K562 (cell line): Measurements from ENCODE around the gene MIDN. TPM values are rescaled to one million over a fixed set of nuclear protein-coding genes. Genes with fewer than 3 reads are reported as not detected.

ENCODE experiments used
- ATAC-seq: fragments of 200-7000 bp; cut with Tn5 transposase; 3 replicates; pipeline ENCODE4 v1.9.1; 2020; ENCODE audit warnings: moderate library complexity
- BruUV-seq: library from RNA; stranded (reverse); fragments of 400-500 nt; replicated peaks from 2 replicates; lab custom pipeline; 2021; lab: Mats Ljungman, UMichigan
- CTCF ChIA-PET: fragments of 300-600 bp; formaldehyde crosslinking; extraction: SDS; loops from one replicate; lab custom pipeline; 2021; ENCODE audit warnings: low intra/inter-chr PET ratio; lab: Yijun Ruan, JAX
- POLR2A ChIA-PET: fragments of 300-600, 350-650 bp; sonication (Branson Sonifier 250); formaldehyde crosslinking; extraction: SDS; loops from one replicate; lab custom pipeline; 2021; ENCODE audit warnings: antibody characterized with exemption, inconsistent platforms; lab: Yijun Ruan, JAX
- DNase-seq, 4 experiments: peaks; one replicate each; pipeline versions ENCODE4 v3.0.0 to v3.0.0-alpha.2; 2011 to 2018; ENCODE audit warnings: low spot score in 3 of 4, mixed read lengths in 3 of 4; ENCODE audit errors: extremely low read depth in 1 of 4
- FAIRE-seq: peaks from 2 replicates; lab custom pipeline; 2011; peaks lifted over from hg19 to GRCh38; lab: Jason Lieb, UNC
- H2AFZ ChIP-seq: 2 replicates; pipeline ENCODE4 v1.6.0; 2011; ENCODE audit warnings: low read depth, low read length, control low read depth, inconsistent platforms
- H3K27ac ChIP-seq: fragments of 200-600 bp; 3 replicates; pipeline ENCODE4 v1.8.0; 2011; ENCODE audit warnings: low read depth, mild to moderate bottlenecking, control low read depth, inconsistent platforms, low read length, moderate library complexity, mixed read lengths; ENCODE audit errors: extremely low read depth
- H3K27me3 ChIP-seq, 2 experiments: fragments of 300-600 bp in 1 of 2; 2 replicates in 1 of 2; 3 replicates in 1 of 2; pipeline versions ENCODE4 v1.6.0 to v1.8.0; 2011; ENCODE audit warnings: inconsistent platforms in 2 of 2, low read length in 2 of 2, mild to moderate bottlenecking in 1 of 2, mixed read lengths in 1 of 2, moderate library complexity in 1 of 2; ENCODE audit not compliant: control insufficient read depth in 2 of 2, insufficient read depth in 2 of 2
- H3K36me3 ChIP-seq: fragments of 300-600 bp; 3 replicates; pipeline ENCODE4 v1.8.0; 2011; ENCODE audit warnings: mild to moderate bottlenecking, low read length, inconsistent platforms; ENCODE audit not compliant: control insufficient read depth, insufficient read depth
- H3K4me1 ChIP-seq, 2 experiments: fragments of 200-600 bp in 1 of 2; replicated peaks in 1 of 2; 2 replicates in 1 of 2; 3 replicates in 1 of 2; pipeline versions ENCODE4 v1.5.1 to v1.8.0; 2011; ENCODE audit warnings: inconsistent platforms in 2 of 2, low read length in 2 of 2, mild to moderate bottlenecking in 1 of 2, mixed read lengths in 1 of 2, moderate library complexity in 1 of 2; ENCODE audit not compliant: control insufficient read depth in 2 of 2, insufficient read depth in 2 of 2
- H3K4me2 ChIP-seq: 2 replicates; pipeline ENCODE4 v1.6.1; 2011; ENCODE audit warnings: low read length, control low read depth, inconsistent platforms, mixed read lengths; ENCODE audit not compliant: insufficient read depth
- H3K4me3 ChIP-seq: fragments of 200-600 bp; sonication (generic), shearing (Covaris generic); 2 replicates; pipeline ENCODE4 v1.5.1; 2016; ENCODE audit warnings: control low read depth, inconsistent platforms
- H3K79me2 ChIP-seq: fragments of 200-600 bp; 3 replicates; pipeline ENCODE4 v1.8.0; 2011; ENCODE audit warnings: low read length, inconsistent platforms; ENCODE audit not compliant: control insufficient read depth, insufficient read depth
- H3K9ac ChIP-seq, 2 experiments: 2 replicates each; pipeline versions ENCODE4 v1.6.0 to v1.6.1; 2011; ENCODE audit warnings: low read depth in 2 of 2, low read length in 2 of 2, control low read depth in 1 of 2, inconsistent platforms in 1 of 2, mild to moderate bottlenecking in 1 of 2, mixed read lengths in 1 of 2; ENCODE audit not compliant: insufficient read depth in 1 of 2
- H3K9me1 ChIP-seq: one replicate; pipeline ENCODE4 v1.6.0; 2011; ENCODE audit warnings: inconsistent platforms, mild to moderate bottlenecking, low read length, moderate library complexity; ENCODE audit not compliant: control insufficient read depth, insufficient read depth
- H3K9me3 ChIP-seq: replicated peaks from 2 replicates; pipeline ENCODE4 v1.5.1; 2011; ENCODE audit warnings: low read depth, low read length, inconsistent platforms; ENCODE audit not compliant: control insufficient read depth, insufficient read depth
- H4K20me1 ChIP-seq: replicated peaks from 2 replicates; pipeline ENCODE4 v1.6.1; 2011; ENCODE audit warnings: low read length, inconsistent platforms, mixed read lengths; ENCODE audit not compliant: control insufficient read depth, insufficient read depth
- EGR1 ChIP-seq: fragments of 450-650 bp; conservative IDR thresholded peaks from 2 replicates; pipeline ENCODE4 v1.6.1; 2017; ENCODE audit warnings: mild to moderate bottlenecking
- HDAC3 ChIP-seq: fragments of 450-650 bp; IDR thresholded peaks from 2 replicates; pipeline ENCODE4 v1.6.1; 2018; ENCODE audit warnings: borderline replicate concordance, mild to moderate bottlenecking, moderate library complexity; ENCODE audit not compliant: partially characterized antibody
- NR2C1 ChIP-seq, 2 experiments: fragments of 450-650 bp; IDR thresholded peaks; 2 replicates each; pipeline ENCODE4 v1.6.1; 2017; ENCODE audit warnings: mild to moderate bottlenecking in 2 of 2, antibody characterized with exemption in 1 of 2, inconsistent platforms in 1 of 2, missing compliant biosample characterization in 1 of 2, missing genetic modification characterization in 1 of 2
- POLR2AphosphoS2 ChIP-seq: IDR thresholded peaks from 2 replicates; pipeline ENCODE4 v1.6.1; 2012; ENCODE audit warnings: low read length, improper control_type of control experiment
- SIRT6 ChIP-seq: IDR thresholded peaks from one replicate; pipeline ENCODE4 v1.6.1; 2012; ENCODE audit warnings: low read depth, mild to moderate bottlenecking, control low read depth, inconsistent platforms, low read length, moderate library complexity
- SMARCA5 ChIP-seq: fragments of 450-650 bp; IDR thresholded peaks from 2 replicates; pipeline ENCODE4 v1.6.1; 2016
- TEAD1 ChIP-seq, 2 experiments: fragments of 450-650 bp in 1 of 2; sonication (generic) in 1 of 2; formaldehyde crosslinking; IDR thresholded peaks; 2 replicates each; pipeline versions ENCODE4 v1.4.0 to v1.8.0; 2020 to 2022; ENCODE audit warnings: mild to moderate bottlenecking in 2 of 2, missing genetic modification reagents in 1 of 2
- YY1 ChIP-seq, 3 experiments: IDR thresholded peaks; 2 replicates each; pipeline ENCODE4 v1.6.1; 2011; ENCODE audit warnings: low read length in 2 of 3, mild to moderate bottlenecking in 2 of 3, moderate library complexity in 2 of 3, borderline replicate concordance in 1 of 3, control low read depth in 1 of 3, low read depth in 1 of 3; ENCODE audit not compliant: insufficient read depth in 3 of 3, insufficient replicate concordance in 2 of 3, control insufficient read depth in 1 of 3, insufficient read length in 1 of 3; ENCODE audit errors: extremely low read depth in 1 of 3
- ZBTB7A ChIP-seq: IDR thresholded peaks from 2 replicates; pipeline ENCODE4 v1.6.1; 2011; ENCODE audit warnings: low read depth, mild to moderate bottlenecking, low read length, moderate library complexity, borderline replicate concordance; ENCODE audit not compliant: control insufficient read depth
- ZFX ChIP-seq: sonication (generic); formaldehyde crosslinking; IDR thresholded peaks from 2 replicates; pipeline ENCODE4 v1.8.0; 2022; ENCODE audit warnings: mild to moderate bottlenecking, missing genetic modification reagents, moderate library complexity
- ZNF511 ChIP-seq: sonication (generic); formaldehyde crosslinking; IDR thresholded peaks from 2 replicates; pipeline ENCODE4 v1.8.0; 2022; ENCODE audit warnings: mild to moderate bottlenecking, missing genetic modification reagents
- WGBS: fragments of 100-300 bp; shearing (Covaris generic); methylation state at CpG from one replicate; pipeline ENCODE4 v1.1.6; 2016; ENCODE audit warnings: low coverage, mixed read lengths; ENCODE audit not compliant: insufficient coverage; ENCODE audit errors: missing lambda C conversion rate; 5-methylcytosine and 5-hydroxymethylcytosine counted together
- in situ Hi-C: fragments of 300-500 bp; cut with MboI; formaldehyde crosslinking; loops from 4 replicates; pipeline ENCODE4 v1.15.0; 2018; ENCODE audit warnings: inconsistent platforms, mixed read lengths
- intact Hi-C: fragments of 100-400 bp; cut with micrococcal nuclease; formaldehyde crosslinking; loops from 2 replicates; pipeline ENCODE4 v1.14.2; 2022
- polyA plus RNA-seq, 8 experiments: library from polyadenylated mRNA; depleted of rRNA in 4 of 8; stranded (reverse) in 5 of 8; unstranded in 3 of 8; fragments of >200 nt; fragmentation: Nextera tagmentation in 2 of 8; fragmentation: Illumina TruSeq in 1 of 8; extraction: Ambion mirVana in 2 of 8; extraction: Trizol in 1 of 8; gene quantifications; 2 replicates each; pipeline versions ENCODE4 v1.2.1 to v1.2.3, GENCODE V29; 2011 to 2014; ENCODE audit warnings: inconsistent platforms in 1 of 8, missing spikeins in 1 of 8
- total RNA-seq, 7 experiments: library from RNA; depleted of rRNA in 6 of 7; stranded (reverse); fragments of >200 nt in 6 of 7; fragmentation: Illumina TruSeq in 2 of 7; extraction: Trizol in 2 of 7; gene quantifications; 2 replicates each; pipeline versions ENCODE4 v1.2.1 to v1.2.3, GENCODE V29; 2011 to 2021; ENCODE audit warnings: low replicate concordance in 1 of 7
- TF ChIP-seq, protein P1 (sequence below): fragments of 450-650 bp; formaldehyde crosslinking; IDR thresholded peaks from 2 replicates; pipeline ENCODE4 v1.4.0; 2020; ENCODE audit warnings: mild to moderate bottlenecking, moderate library complexity
- TF ChIP-seq, protein P2 (sequence below): fragments of 450-650 bp; IDR thresholded peaks from 2 replicates; pipeline ENCODE4 v1.6.1; 2017; ENCODE audit warnings: antibody characterized with exemption, mild to moderate bottlenecking

MIDN gene
- total and polyA plus RNA-seq, 9 of the 15 experiments (the other 6 are each of a cell fraction or from before 2014, with no cell fraction given), result 0.17 to 120 (median 10.1) TPM

DNA sequence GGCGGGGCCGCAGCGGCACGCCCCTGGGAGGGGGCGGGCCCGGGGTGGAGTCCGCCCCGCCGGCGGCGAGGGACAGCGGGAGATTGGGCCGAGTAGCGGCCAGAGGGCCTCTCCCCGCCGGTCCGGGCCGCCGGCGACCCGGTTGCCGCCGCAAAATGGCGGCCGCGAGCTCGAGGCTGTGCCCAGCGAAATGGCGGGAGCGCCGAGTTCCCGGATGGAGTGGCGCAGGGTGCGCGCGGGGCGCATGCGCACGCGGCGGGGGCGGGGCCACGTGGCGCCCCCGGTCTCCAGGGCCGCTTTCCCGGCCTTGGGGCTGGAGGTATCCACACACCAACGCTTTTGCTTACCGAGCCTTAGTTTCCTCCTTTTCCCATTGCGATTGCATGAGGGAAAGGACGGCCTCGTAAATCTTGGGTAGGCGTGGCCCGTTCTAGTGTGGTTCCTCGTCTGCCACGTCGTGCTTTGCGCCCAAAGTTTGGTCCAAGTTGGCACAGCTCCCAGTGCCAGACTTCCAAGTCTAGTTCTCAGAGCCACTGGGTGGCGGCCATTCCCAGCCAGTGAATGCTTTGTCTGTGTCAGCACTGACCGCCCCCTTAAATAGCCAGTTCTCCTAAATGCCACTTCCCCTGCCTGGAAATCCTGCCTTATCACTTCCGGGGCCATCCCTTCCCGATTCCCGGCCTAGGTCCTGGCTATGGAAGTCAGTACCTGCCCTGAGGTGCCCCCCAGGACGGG lies 21.3 kb downstream of the MIDN start:
- Histone ChIP-seq H4K20me1 (peaks cover 26% of the 10 kb centered on the region), H3K9me1 (no peaks in the 10 kb centered on the region), H3K27me3 (no peaks in the 10 kb centered on the region), H3K27ac (peak overlapping the region; percentile 92), H3K4me1 (peaks cover 77 to 98% of the 10 kb centered on the region in 2 experiments), H3K36me3 (peaks cover 49% of the 10 kb centered on the region), H2AFZ (no peak overlapping the region), H3K79me2 (peaks cover 58% of the 10 kb centered on the region), H3K9ac (peak overlapping the region; percentile 90 to 99), H3K4me3 (peak overlapping the region; percentile 68), H3K9me3 (no peaks in the 10 kb centered on the region), H3K4me2 (peak overlapping the region; percentile 93)
- CTCF ChIA-PET, result no interaction called here
- intact Hi-C loops, result loop anchor here (1.0 to 10.0 kb wide), 3 partner anchors 21 to 224 kb away; partner anchors contain the start of gene MIDN
- POLR2A ChIA-PET, result interaction anchor here (0.6 to 3.0 kb wide), 63 partner anchors 8 to 588 kb away, joined by 3 to 90 read pairs (median 4); partner anchors contain the start of genes ATP5F1D, GPX4, MED16 and RNU6-9
- peak; percentile 74 to 90 (median 82) for DNase-seq
- in situ Hi-C loops, result no loop called here
- FAIRE-seq, result peak; percentile 57
- 2% methylated on average over 38 of the region's 64 CpGs for WGBS
- peak; percentile 1; the same call in 1 of the 3 replicates for ATAC-seq
- BruUV-seq, result TSS peak; percentile 63
- TF ChIP-seq SMARCA5, result no peak
- 0 out of 2 replicates have a peak, but pooled peaks have one; percentile 38 for TF ChIP-seq NR2C1 (IDR thresholded peaks at IDR 0.05)
- peak; percentile 69 for TF ChIP-seq NR2C1 (tag; IDR thresholded peaks at IDR 0.05)
- 0 out of 2 replicates have a peak, but pooled peaks have one; percentile 14 for TF ChIP-seq ZBTB7A
- peak; percentile 56; the same call in 1 of the 2 replicates for TF ChIP-seq EGR1
- TF ChIP-seq HDAC3, result no peak
- TF ChIP-seq SIRT6, result peak; percentile 54
- TF ChIP-seq TEAD1 (CRISPR knock-in tag; IDR thresholded peaks at IDR 0.05), result peak in 1 of 2 experiments; percentile 68; a peak in 2 of 4 replicates
- TF ChIP-seq ZNF511 (CRISPR knock-in tag), result peak; percentile 63
- TF ChIP-seq ZFX (CRISPR knock-in tag), result peak; percentile 48
- peak; percentile 97 to 99 (median 99) for TF ChIP-seq YY1 (IDR thresholded peaks at IDR 0.05; ENCODE audit: borderline replicate concordance in 1 of 3, control insufficient read depth in 1 of 3, extremely low read depth in 1 of 3, insufficient read depth in 3 of 3, insufficient read length in 1 of 3, insufficient replicate concordance in 2 of 3, low read depth in 1 of 3, low read length in 2 of 3)
- TF ChIP-seq, protein P1, sequence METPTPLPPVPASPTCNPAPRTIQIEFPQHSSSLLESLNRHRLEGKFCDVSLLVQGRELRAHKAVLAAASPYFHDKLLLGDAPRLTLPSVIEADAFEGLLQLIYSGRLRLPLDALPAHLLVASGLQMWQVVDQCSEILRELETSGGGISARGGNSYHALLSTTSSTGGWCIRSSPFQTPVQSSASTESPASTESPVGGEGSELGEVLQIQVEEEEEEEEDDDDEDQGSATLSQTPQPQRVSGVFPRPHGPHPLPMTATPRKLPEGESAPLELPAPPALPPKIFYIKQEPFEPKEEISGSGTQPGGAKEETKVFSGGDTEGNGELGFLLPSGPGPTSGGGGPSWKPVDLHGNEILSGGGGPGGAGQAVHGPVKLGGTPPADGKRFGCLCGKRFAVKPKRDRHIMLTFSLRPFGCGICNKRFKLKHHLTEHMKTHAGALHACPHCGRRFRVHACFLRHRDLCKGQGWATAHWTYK (CRISPR knock-in tag), result peak; percentile 94
- TF ChIP-seq POLR2AphosphoS2, result peak; percentile 72
- TF ChIP-seq, protein P2, sequence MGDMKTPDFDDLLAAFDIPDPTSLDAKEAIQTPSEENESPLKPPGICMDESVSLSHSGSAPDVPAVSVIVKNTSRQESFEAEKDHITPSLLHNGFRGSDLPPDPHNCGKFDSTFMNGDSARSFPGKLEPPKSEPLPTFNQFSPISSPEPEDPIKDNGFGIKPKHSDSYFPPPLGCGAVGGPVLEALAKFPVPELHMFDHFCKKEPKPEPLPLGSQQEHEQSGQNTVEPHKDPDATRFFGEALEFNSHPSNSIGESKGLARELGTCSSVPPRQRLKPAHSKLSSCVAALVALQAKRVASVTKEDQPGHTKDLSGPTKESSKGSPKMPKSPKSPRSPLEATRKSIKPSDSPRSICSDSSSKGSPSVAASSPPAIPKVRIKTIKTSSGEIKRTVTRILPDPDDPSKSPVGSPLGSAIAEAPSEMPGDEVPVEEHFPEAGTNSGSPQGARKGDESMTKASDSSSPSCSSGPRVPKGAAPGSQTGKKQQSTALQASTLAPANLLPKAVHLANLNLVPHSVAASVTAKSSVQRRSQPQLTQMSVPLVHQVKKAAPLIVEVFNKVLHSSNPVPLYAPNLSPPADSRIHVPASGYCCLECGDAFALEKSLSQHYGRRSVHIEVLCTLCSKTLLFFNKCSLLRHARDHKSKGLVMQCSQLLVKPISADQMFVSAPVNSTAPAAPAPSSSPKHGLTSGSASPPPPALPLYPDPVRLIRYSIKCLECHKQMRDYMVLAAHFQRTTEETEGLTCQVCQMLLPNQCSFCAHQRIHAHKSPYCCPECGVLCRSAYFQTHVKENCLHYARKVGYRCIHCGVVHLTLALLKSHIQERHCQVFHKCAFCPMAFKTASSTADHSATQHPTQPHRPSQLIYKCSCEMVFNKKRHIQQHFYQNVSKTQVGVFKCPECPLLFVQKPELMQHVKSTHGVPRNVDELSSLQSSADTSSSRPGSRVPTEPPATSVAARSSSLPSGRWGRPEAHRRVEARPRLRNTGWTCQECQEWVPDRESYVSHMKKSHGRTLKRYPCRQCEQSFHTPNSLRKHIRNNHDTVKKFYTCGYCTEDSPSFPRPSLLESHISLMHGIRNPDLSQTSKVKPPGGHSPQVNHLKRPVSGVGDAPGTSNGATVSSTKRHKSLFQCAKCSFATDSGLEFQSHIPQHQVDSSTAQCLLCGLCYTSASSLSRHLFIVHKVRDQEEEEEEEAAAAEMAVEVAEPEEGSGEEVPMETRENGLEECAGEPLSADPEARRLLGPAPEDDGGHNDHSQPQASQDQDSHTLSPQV, result peak; percentile 87
